Measurements from ENCODE around the gene NAA60.

GRCh38 chr16:3486506-3487215 is 43.2 kb downstream of the NAA60 start:
- TF ChIP-seq FOXA1 (IDR thresholded peaks at IDR 0.05; ENCODE audit: borderline replicate concordance) (no peak), EHMT2 (IDR thresholded peaks at IDR 0.05) (no peak), ZNF146 (CRISPR knock-in tag; IDR thresholded peaks at IDR 0.05; ENCODE audit: unreplicated experiment) (no peak), MITF (IDR thresholded peaks at IDR 0.05) (no peak), EP300 (IDR thresholded peaks at IDR 0.05; ENCODE audit: low read length) (no peak), U2AF2 (optimal IDR thresholded peaks at IDR 0.05; ENCODE audit: low read depth, low read length) (no peak), MGA (IDR thresholded peaks at IDR 0.05) (no peak), POLR2A (conservative IDR thresholded peaks at IDR 0.05) (no peak), ZFX (CRISPR knock-in tag; IDR thresholded peaks at IDR 0.05) (no peak), SP1 (CRISPR knock-in tag; IDR thresholded peaks at IDR 0.05) (no peak), TGIF2 (CRISPR knock-in tag; IDR thresholded peaks at IDR 0.05) (no peak), ERF (CRISPR knock-in tag; IDR thresholded peaks at IDR 0.05) (no peak)
- TF ChIP-seq, protein P1, sequence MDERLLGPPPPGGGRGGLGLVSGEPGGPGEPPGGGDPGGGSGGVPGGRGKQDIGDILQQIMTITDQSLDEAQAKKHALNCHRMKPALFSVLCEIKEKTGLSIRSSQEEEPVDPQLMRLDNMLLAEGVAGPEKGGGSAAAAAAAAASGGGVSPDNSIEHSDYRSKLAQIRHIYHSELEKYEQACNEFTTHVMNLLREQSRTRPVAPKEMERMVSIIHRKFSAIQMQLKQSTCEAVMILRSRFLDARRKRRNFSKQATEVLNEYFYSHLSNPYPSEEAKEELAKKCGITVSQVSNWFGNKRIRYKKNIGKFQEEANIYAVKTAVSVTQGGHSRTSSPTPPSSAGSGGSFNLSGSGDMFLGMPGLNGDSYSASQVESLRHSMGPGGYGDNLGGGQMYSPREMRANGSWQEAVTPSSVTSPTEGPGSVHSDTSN (CRISPR knock-in tag; IDR thresholded peaks at IDR 0.05; ENCODE audit: low read depth), result no peak
- TF ChIP-seq, protein P1 (tag; conservative IDR thresholded peaks at IDR 0.05; ENCODE audit: low read depth), result no peak
- TF ChIP-seq, protein P2, sequence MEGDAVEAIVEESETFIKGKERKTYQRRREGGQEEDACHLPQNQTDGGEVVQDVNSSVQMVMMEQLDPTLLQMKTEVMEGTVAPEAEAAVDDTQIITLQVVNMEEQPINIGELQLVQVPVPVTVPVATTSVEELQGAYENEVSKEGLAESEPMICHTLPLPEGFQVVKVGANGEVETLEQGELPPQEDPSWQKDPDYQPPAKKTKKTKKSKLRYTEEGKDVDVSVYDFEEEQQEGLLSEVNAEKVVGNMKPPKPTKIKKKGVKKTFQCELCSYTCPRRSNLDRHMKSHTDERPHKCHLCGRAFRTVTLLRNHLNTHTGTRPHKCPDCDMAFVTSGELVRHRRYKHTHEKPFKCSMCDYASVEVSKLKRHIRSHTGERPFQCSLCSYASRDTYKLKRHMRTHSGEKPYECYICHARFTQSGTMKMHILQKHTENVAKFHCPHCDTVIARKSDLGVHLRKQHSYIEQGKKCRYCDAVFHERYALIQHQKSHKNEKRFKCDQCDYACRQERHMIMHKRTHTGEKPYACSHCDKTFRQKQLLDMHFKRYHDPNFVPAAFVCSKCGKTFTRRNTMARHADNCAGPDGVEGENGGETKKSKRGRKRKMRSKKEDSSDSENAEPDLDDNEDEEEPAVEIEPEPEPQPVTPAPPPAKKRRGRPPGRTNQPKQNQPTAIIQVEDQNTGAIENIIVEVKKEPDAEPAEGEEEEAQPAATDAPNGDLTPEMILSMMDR (IDR thresholded peaks at IDR 0.05 in 2 of 3, conservative IDR thresholded peaks at IDR 0.05 in 1 of 3; ENCODE audit: insufficient read depth in 2 of 3, low read depth in 1 of 3, low read length in 3 of 3), result no peak
